Keratinocyte (primary cell): ENCODE measurements around the gene CD2AP.

Source experiments
- EZH2 ChIP-seq: IDR thresholded peaks from one replicate; pipeline ENCODE4 v1.6.1; 2012; ENCODE audit warnings: inconsistent platforms, mild to moderate bottlenecking, low read length, moderate library complexity
- TF ChIP-seq, protein P1 (sequence below), 3 experiments: IDR thresholded peaks in 1 of 3; conservative IDR thresholded peaks in 1 of 3; optimal IDR thresholded peaks in 1 of 3; 2 replicates in 2 of 3; 3 replicates in 1 of 3; pipeline versions ENCODE3 to v1.5.1; 2011; ENCODE audit warnings: low read length in 3 of 3, mild to moderate bottlenecking in 3 of 3, moderate library complexity in 2 of 3, control low read depth in 1 of 3, inconsistent platforms in 1 of 3; ENCODE audit not compliant: insufficient read depth in 2 of 3; ENCODE audit errors: extremely low read depth in 1 of 3

- TF ChIP-seq, protein P1, sequence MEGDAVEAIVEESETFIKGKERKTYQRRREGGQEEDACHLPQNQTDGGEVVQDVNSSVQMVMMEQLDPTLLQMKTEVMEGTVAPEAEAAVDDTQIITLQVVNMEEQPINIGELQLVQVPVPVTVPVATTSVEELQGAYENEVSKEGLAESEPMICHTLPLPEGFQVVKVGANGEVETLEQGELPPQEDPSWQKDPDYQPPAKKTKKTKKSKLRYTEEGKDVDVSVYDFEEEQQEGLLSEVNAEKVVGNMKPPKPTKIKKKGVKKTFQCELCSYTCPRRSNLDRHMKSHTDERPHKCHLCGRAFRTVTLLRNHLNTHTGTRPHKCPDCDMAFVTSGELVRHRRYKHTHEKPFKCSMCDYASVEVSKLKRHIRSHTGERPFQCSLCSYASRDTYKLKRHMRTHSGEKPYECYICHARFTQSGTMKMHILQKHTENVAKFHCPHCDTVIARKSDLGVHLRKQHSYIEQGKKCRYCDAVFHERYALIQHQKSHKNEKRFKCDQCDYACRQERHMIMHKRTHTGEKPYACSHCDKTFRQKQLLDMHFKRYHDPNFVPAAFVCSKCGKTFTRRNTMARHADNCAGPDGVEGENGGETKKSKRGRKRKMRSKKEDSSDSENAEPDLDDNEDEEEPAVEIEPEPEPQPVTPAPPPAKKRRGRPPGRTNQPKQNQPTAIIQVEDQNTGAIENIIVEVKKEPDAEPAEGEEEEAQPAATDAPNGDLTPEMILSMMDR (optimal IDR thresholded peaks at IDR 0.05 in 1 of 3, IDR thresholded peaks at IDR 0.05 in 1 of 3, conservative IDR thresholded peaks at IDR 0.05 in 1 of 3; ENCODE audit: extremely low read depth in 1 of 3, insufficient read depth in 2 of 3, low read length in 3 of 3) = no peak
- no peak for TF ChIP-seq EZH2
Measured at GRCh38 chr6:47630587-47630986, 153.0 kb downstream of the CD2AP start.
